DOHH2 (cell line): Measurements from ENCODE around the gene DLG1.

Experiments used
- CTCF ChIP-seq: fragments of 200-600 bp; sonication (generic); IDR thresholded peaks from one replicate; pipeline ENCODE4 v1.5.1; 2014; ENCODE audit warnings: antibody characterized with exemption, mild to moderate bottlenecking, low read depth, low read length; ENCODE audit not compliant: poor library complexity, severe bottlenecking
- EZH2phosphoT487 ChIP-seq: fragments of 200-600 bp; sonication (generic); IDR thresholded peaks from 2 replicates; pipeline ENCODE4 v1.6.1; 2017; ENCODE audit warnings: borderline replicate concordance, mild to moderate bottlenecking, antibody characterized with exemption, low read length, moderate library complexity, mixed read lengths

- TF ChIP-seq CTCF, result no peak
- no peak for TF ChIP-seq EZH2phosphoT487
Observed at GRCh38 chr3:197327701-197328100, 29.3 kb upstream of the DLG1 start.
